Epithelial cell of esophagus (primary cell): ENCODE data around the gene MAP3K12.
A peak's percentile ranks its signal among the peaks of the same experiment; 100 is the strongest.

Experiments used
- DNase-seq: peaks from one replicate; pipeline ENCODE4 v3.0.0; 2010; ENCODE audit warnings: low read depth
- H3K4me3 ChIP-seq: 2 replicates; pipeline ENCODE4 v1.5.1; 2011; ENCODE audit warnings: mild to moderate bottlenecking, low read length, control low read depth
- TF ChIP-seq, protein P1 (sequence below): IDR thresholded peaks from 2 replicates; pipeline ENCODE4 v1.5.1; 2011; ENCODE audit warnings: low read depth, mild to moderate bottlenecking, low read length, control low read depth, inconsistent platforms; ENCODE audit not compliant: insufficient read depth; ENCODE audit errors: missing control alignments

MAP3K12 gene

DNA sequence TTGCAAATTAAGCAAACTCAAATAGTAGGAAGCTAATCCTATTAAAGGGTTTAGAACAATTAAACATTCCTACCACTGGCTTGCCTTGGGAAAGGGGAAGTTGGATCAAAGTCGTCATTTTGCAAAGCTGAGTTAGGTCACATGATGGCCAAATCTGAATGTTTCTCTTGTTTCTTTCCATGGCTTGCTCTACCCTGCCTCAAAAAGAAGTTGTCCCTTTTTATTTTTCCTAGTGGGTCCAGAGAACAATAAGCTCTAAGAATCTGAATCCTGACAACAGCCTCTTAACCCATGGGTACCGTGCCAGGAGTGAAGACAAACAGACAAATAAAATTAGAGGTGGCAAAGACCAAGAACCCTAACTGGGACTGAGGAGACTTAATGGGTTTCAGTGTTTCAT, 34.2 kb upstream of the MAP3K12 start:
- TF ChIP-seq, protein P1, sequence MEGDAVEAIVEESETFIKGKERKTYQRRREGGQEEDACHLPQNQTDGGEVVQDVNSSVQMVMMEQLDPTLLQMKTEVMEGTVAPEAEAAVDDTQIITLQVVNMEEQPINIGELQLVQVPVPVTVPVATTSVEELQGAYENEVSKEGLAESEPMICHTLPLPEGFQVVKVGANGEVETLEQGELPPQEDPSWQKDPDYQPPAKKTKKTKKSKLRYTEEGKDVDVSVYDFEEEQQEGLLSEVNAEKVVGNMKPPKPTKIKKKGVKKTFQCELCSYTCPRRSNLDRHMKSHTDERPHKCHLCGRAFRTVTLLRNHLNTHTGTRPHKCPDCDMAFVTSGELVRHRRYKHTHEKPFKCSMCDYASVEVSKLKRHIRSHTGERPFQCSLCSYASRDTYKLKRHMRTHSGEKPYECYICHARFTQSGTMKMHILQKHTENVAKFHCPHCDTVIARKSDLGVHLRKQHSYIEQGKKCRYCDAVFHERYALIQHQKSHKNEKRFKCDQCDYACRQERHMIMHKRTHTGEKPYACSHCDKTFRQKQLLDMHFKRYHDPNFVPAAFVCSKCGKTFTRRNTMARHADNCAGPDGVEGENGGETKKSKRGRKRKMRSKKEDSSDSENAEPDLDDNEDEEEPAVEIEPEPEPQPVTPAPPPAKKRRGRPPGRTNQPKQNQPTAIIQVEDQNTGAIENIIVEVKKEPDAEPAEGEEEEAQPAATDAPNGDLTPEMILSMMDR, result no peak
- no peak overlapping the region for H3K4me3 ChIP-seq
- no peak for DNase-seq

- TF ChIP-seq, protein P1, result no peak
- DNase-seq, result peak; percentile 11
- H3K4me3 ChIP-seq, result no peak overlapping the region
These were observed 33.5 kb upstream of the MAP3K12 start for GRCh38 chr12:53532524-53533445.

- no peak overlapping the region for H3K4me3 ChIP-seq
- no peak for DNase-seq
- TF ChIP-seq, protein P1, result no peak
These were observed 32.8 kb upstream of the MAP3K12 start for GRCh38 chr12:53532021-53532420.

GRCh38 chr12:53530920-53531319, 31.7 kb upstream of the MAP3K12 start:
- TF ChIP-seq, protein P1, result no peak
- H3K4me3 ChIP-seq, result no peak overlapping the region
- peak; percentile 74 for DNase-seq

- TF ChIP-seq, protein P1, result no peak
These were observed 30.8 kb upstream of the MAP3K12 start for GRCh38 chr12:53530061-53530460.

DNA sequence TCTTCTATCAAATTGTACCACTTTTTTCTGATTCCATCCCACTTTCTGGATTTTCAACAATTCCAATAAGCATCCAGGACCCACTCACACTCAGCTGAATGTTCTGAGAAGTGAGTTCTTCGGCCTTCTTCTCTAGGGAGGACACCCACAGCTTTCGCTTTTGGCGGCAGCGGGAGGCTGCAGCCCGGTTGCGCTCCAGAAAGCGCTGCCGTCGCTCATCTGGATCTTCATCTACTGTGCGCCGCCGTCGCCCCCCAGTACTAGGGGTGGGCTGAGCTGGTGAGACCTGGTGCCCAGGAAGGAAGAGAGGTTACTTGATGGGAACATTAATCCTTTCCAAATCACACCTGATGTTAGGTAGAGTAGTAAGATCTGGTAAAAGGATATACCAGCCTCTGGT, 25.2 kb upstream of the MAP3K12 start:
- TF ChIP-seq, protein P1, result no peak
- no peak overlapping the region for H3K4me3 ChIP-seq

More at GRCh38 chr12:53530061-53530460, 30.8 kb upstream of the MAP3K12 start:
- H3K4me3 ChIP-seq, result no peak overlapping the region
- no peak for DNase-seq

More for the DNA sequence above, 25.2 kb upstream of the MAP3K12 start:
- DNase-seq, result no peak
